ENCODE measurements around the gene PHF2.

The PHF2 gene

DNA sequence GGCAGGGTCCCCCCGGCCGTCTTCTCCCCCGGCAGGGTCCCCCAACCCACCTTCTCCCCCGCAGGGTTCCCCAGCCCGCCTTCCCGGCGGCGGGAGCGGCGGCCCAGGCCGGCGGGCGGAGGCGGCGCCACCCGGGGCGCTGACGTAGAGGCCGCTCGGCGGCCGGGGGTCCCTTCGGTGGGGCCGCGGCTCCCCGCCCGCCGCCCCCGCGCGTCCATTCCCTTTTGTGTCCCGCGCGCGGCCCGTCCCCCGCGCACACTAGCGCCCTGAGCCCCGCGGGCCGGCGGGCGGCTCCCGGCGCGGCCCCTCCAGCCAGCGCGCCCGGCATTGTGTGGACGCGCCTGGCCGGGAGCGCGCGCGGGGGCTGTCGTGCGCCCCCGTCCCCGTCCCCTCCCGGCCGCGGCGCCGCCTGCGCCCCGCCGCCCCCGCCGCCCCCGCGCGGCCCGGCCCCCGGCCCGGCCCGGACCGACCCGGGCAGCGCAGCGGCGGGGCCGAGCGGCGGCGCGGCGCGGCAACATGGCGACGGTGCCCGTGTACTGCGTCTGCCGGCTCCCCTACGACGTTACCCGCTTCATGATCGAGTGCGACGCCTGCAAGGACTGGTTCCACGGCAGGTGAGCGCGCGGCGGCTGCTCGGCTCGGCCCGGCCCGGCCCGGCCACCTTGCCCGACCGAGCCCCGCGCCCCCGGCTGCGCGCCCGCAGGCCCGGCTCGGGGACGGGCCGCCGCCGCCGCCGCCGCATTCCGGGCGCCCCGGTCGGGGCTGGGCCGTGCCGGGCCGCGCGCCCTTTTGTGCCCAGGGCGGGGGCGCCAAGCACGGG is at the start of gene PHF2:
Gene PHF2, plus strand, starts transcription at position 327 of the 820 bp plus-strand sequence. Its CDS starts 190 bp downstream, at position 517.
- DNase-seq: peak in 21 of 42 donors; percentile 16 to 67 (median 46)
- intact Hi-C loops (cut with DNase I): no loop called here

DNA sequence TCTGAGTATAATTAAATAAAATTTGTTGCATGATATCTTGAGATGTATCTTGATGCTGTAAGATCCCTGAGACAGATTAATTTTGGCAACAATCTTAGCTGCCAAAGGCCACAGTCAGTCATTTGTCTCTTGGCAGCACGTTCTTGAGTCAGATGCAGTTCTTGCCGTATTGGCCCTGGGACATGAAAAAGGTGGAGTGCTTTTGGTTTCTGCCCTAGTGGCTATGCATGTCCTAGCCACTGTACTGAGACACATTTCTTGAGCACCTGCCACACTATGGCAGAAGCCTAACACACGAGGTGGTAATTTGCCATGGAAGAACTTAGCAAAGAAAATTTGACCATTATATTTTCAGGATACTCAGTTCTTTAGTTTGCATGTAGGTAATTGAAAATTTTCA is 45.0 kb upstream of the PHF2 start:
- DNase-seq: no peak
- intact Hi-C loops (cut with DNase I): no loop called here

DNA sequence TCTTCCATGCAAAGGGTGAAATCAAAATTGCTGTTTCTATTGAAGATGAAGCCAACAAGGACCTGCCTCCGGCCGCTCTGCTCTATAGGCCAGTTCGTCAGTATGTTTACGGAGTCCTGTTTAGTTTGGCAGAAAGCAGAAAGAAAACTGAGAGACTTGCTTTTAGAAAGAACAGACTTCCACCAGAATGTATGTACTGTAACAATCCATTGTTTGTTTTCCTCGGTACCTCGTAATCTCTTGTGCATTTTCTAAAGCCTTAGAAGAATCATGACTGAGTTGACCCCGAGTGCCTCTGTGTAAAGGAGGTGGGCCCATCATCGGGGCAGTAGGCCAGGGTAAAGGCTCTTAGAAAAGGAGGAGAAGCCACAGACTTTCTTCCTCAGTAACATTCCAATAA is 44.2 kb upstream of the PHF2 start:
- intact Hi-C loops (cut with DNase I): no loop called here
- DNase-seq: no peak

- intact Hi-C loops (cut with DNase I): no loop called here
Observed at GRCh38 chr9:93533863-93534262, 42.5 kb upstream of the PHF2 start.

GRCh38 chr9:93536167-93536566 is 40.2 kb upstream of the PHF2 start:
- intact Hi-C loops (cut with DNase I): no loop called here
- DNase-seq: no peak

More at GRCh38 chr9:93533863-93534262, 42.5 kb upstream of the PHF2 start:
- DNase-seq: peak in 2 of 42 donors; percentile 17 to 55

GRCh38 chr9:93536874-93537273 is 39.5 kb upstream of the PHF2 start:
- DNase-seq: no peak
- intact Hi-C loops (cut with DNase I): no loop called here

DNA sequence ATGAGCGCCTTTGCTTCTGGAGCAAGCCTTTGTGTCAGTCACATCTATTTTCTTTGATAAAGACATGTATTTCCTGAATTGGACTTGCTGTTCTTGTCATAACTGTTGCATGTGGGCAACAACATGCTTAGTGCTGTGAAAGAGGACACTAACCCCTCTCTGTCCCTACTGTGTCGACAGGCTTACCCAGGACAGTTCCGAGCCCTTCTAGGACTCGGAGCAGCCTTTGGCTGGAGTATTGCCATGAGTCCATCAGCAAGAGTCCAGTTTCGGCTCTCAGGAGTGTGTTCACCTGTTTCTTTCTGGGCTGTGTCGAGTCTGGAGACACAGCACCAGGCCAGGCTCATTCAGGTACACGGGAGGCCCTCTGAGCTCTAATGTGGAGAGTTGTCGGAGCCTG is 36.1 kb upstream of the PHF2 start:
- intact Hi-C loops (cut with DNase I): no loop called here
- DNase-seq: no peak

- DNase-seq: no peak
- intact Hi-C loops (cut with DNase I): no loop called here
Observed at GRCh38 chr9:93541005-93541404, 35.4 kb upstream of the PHF2 start.

DNA sequence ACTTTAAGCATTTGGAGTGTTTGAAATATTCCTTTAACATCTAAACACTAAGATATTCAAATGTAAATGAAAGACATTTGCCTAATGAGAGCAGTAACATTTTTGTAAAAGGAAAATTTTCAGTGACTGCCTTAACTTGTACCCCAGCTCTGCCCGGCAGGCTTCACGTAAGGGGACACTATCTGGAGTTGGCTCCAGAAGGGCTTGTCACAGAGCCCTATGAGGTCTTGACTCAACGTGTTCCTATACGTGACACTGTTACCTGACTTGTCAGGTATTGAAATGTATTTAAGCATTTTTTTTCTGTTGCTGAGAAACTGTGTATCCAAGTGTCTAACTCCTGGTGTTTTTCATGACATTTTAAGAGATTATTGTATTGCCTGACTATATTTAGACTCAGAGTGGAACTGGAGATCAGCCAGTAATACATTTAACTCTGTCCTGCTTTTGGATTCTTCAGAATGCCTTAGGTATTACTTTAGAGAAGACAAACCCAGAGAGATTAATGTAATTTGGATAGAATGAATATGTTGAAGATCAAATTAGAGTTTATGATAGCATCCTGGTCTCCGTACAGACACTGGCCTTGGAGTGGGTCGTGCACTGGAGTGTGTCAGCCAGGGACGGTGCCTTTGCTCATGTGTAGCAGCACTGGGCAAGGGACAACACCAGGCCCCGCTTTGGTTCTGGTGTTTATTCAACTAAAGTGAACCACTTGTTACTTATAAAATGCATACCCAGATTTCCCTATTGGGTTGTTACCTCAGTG is 34.6 kb upstream of the PHF2 start:
- DNase-seq: peak in 1 of 42 donors; percentile 42

DNA sequence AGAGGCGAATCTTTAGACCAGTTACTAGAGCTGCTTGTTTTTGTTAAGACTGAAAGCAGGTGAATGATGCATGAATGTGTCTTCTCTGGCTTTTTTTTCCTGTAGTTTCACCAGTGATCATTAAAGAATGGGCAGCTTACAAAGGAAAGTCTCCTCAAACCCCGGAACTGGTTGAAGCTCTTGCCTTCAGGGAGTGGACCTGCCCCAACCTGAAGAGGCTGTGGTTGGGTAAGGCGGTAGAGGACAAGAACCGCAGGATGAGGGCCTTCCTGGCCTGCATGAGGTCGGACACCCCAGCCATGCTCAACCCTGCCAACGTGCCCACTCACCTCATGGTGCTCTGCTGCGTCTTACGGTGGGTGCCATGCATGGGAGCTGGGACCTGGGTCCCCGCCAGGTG is 33.3 kb upstream of the PHF2 start:
- intact Hi-C loops (cut with DNase I): no loop called here
- DNase-seq: no peak

More for the DNA sequence above, 34.6 kb upstream of the PHF2 start:
- intact Hi-C loops (cut with DNase I): no loop called here

- intact Hi-C loops (cut with DNase I): no loop called here
Observed at GRCh38 chr9:93546356-93546755, 30.0 kb upstream of the PHF2 start.

DNA sequence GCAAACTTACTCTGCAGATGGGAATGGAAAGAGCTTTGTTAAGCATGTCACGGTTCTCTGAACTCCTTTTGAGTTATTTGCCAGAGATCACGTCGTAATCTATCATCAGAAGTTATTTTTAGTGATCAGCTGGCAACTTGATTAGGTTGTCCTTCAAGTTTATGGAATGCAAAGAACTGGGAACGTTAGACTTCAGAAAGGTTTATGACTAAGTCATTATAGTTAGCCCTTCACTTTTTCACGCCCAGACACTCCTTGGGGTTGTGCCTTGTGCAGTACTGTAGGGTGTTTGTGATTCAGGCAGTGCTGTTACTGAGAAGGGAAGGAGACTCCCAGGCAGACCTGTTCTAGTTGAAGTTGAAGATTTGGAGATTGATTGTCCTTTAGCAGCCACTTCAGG is 26.8 kb upstream of the PHF2 start:
- no peak for DNase-seq
- intact Hi-C loops (cut with DNase I): no loop called here

More at GRCh38 chr9:93546356-93546755, 30.0 kb upstream of the PHF2 start:
- DNase-seq: no peak

DNA sequence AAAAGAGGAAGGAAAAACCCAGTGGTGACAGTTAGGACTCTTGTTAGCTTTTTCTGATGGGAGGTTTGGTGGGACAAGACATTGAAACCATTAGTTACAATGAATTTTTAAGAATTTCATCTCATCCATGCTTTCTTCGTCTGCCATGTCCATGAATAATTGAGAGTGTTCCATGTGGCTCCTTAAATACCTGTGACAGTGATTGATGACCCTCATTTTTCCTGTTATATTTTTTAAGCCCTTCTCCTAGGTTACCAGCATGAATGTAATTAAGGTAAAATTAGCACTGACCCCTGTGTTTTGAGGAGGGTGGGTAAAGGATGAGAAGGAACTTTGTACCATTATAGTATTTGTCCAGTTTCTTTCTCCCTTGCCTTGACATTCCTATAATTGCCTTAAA is 23.5 kb upstream of the PHF2 start:
- no peak for DNase-seq
- intact Hi-C loops (cut with DNase I): no loop called here

DNA sequence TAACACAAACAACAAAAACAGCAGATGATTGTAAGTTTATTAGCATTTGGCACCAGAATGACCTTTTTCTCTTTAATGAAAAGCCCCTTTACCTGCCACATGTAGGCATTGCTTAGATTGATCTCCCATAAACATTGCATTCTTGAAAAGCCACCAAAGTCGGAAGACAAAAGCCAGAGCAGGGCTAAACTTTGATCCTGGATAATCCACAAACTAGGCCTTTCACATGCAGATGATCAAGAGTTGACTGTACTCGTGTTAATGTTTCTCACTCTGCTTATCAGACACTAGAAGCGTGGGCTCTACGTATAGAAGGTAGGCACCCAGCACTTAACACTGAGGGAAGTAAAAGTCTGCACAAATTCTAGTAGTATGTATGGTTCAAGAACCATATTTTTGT is 21.0 kb upstream of the PHF2 start:
- no peak for DNase-seq
- intact Hi-C loops (cut with DNase I): no loop called here

- DNase-seq: peak in 1 of 42 donors; percentile 41
- intact Hi-C loops (cut with DNase I): no loop called here
Observed at GRCh38 chr9:93557366-93558137, 18.8 kb upstream of the PHF2 start.

DNA sequence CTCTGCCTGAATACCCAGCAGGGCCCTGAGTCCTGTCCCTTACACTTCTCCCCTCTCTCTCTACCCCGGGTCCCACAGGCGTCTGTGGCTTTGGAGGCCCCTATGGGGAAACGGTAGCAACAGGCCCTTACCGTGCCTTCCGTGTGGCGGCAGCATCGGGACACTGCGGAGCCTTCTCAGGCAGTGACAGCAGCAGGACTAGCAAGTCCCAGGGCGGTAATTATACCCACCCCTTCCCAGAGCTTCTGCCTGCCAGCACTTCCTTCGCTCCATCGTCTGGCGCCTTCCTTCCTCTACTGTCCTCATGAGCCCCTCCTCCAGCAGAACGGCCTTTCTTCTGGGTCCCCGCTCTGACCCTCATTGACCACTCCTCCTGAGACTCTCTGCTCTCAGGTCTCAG is 17.9 kb upstream of the PHF2 start:
- intact Hi-C loops (cut with DNase I): no loop called here
- DNase-seq: no peak

- intact Hi-C loops (cut with DNase I): loop anchor here (10.0 kb wide), 1 partner anchor 406 kb away; no protein-coding TSS in a partner anchor
- no peak for DNase-seq
Observed at GRCh38 chr9:93560991-93561390, 15.4 kb upstream of the PHF2 start.

- DNase-seq: no peak
- intact Hi-C loops (cut with DNase I): loop anchor here (10.0 kb wide), 1 partner anchor 407 kb away; no protein-coding TSS in a partner anchor
Observed at GRCh38 chr9:93562157-93562556, 14.2 kb upstream of the PHF2 start.

- intact Hi-C loops (cut with DNase I): loop anchor here (10.0 kb wide), 1 partner anchor 410 kb away; no protein-coding TSS in a partner anchor
- no peak for DNase-seq
Observed at GRCh38 chr9:93565089-93565488, 11.3 kb upstream of the PHF2 start.

Data from head of caudate nucleus (tissue), 42 donors.